ENCODE results near the gene UBN2.

The UBN2 gene

DNA sequence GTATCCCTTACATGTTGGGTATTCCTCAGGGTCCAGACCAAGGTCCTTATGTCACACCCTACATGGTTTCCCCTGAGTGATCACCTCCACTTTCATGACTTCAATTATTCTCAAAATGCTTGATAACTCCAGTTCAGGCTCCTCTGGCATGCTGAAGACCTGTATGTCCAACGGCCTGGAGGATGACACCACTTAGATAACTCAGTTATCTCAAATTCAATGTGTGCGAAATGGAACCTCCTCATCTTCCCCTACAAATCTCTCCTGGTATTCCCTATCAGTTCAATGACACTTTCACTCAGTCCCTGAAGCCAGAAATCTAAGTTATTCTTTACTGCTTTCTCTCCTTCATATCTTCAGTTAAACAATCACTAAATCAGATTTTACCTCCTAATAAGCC, 120.0 kb downstream of the UBN2 start:
- DNase-seq (ENCODE audit: low spot score) = no peak

DNA sequence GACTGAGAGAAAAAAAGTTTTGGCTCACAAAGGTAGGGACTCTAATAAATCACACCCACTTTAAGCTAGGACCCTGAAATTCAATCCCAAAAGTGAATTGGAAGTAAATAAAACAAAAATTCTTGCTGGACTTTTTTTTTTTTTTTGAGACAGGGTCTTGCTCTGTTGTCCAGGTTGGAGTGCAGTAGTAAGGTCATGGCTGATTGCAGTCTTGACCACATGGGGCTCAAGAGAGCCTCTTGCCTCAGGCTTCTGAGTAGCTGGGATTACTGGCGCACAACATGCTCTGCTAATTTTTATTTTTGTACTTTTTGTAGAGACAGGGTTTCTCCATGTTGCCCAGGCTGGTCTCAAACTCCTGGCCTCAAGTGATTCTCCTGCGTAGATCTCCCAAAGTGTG, 123.7 kb downstream of the UBN2 start:
- DNase-seq (ENCODE audit: low spot score) = no peak

DNA sequence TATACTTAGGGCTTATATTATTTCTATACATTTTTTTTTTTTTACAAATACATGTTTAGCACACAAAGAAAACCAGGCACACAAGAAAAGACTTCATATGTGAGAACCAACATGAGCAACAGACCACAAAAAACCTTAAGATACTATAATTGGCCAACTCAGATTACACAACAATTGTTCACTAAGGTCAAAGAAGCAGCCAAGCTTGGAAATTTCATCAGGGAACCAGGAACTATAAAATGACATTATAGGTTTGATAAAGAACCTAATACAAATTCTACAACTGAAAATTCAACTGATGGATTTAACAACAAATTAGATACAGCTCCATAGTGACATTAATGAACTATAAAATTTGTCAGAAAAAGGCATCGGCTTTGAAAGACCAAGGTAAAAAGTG, 124.3 kb downstream of the UBN2 start:
- no peak for DNase-seq (ENCODE audit: low spot score)
